ENCODE measurements around the gene ZC2HC1C. TPM values are rescaled to one million over a fixed set of nuclear protein-coding genes. Genes with fewer than 3 reads are reported as not detected.

The ZC2HC1C gene
- total RNA-seq, 1 experiment from 2014 or later, result 13.8 TPM

- TF ChIP-seq CTCF (conservative IDR thresholded peaks at IDR 0.05) (no peak), EZH2 (IDR thresholded peaks at IDR 0.05; ENCODE audit: low read depth) (no peak)
- ChIA-PET POLR2A (ENCODE audit: unreplicated experiment) (interaction anchor here (0.6 kb wide), 1 partner anchor 279 kb away, joined by 21 read pairs; no protein-coding TSS in a partner anchor), CTCF (no interaction called here)
- H2AFZ ChIP-seq, result no peak overlapping the region
- H3K4me1 ChIP-seq (replicated peaks; ENCODE audit: insufficient read depth), result peaks cover 44% of the 10 kb centered on the region
- no peak overlapping the region for H3K4me3 ChIP-seq
- DNase-seq, result no peak
- no peak overlapping the region for H3K4me2 ChIP-seq
- peaks cover 48% of the 10 kb centered on the region for H3K36me3 ChIP-seq (ENCODE audit: low read depth)
- H3K9me2 ChIP-seq (ENCODE audit: insufficient read depth), result no peaks in the 10 kb centered on the region
- intact Hi-C loops (cut with micrococcal nuclease; ENCODE audit: unreplicated experiment), result loop anchor here (10.0 kb wide), 1 partner anchor 1263 kb away; no protein-coding TSS in a partner anchor
- H3F3A ChIP-seq (ENCODE audit: insufficient read depth, low read depth), result peaks cover 58% of the 10 kb centered on the region
- peaks cover 19% of the 10 kb centered on the region; the same call in 1 of the 2 replicates for H4K20me1 ChIP-seq (ENCODE audit: insufficient read depth)
- no TSS peak for BruUV-seq (replicated peaks)
- no peaks in the 10 kb centered on the region for H3K27me3 ChIP-seq (ENCODE audit: insufficient read depth, low read depth)
- peak overlapping the region; percentile 32 for H3K27ac ChIP-seq
- H3K79me2 ChIP-seq (ENCODE audit: low read depth), result peaks cover 23% of the 10 kb centered on the region
- no peaks in the 10 kb centered on the region; the same call in 1 of the 2 replicates for H3K9me3 ChIP-seq (ENCODE audit: insufficient read depth, low read depth)
Measured at GRCh38 chr14:75121552-75121951, 52.1 kb downstream of the ZC2HC1C start.

- TF ChIP-seq EZH2 (IDR thresholded peaks at IDR 0.05; ENCODE audit: low read depth), result no peak
- TF ChIP-seq CTCF (conservative IDR thresholded peaks at IDR 0.05), result no peak
- peak overlapping the region; percentile 87 for H3K4me2 ChIP-seq
- intact Hi-C loops (cut with micrococcal nuclease; ENCODE audit: unreplicated experiment), result loop anchor here (1.0 to 10.0 kb wide), 2 partner anchors 263 to 1261 kb away; no protein-coding TSS in a partner anchor
- H2AFZ ChIP-seq, result no peak overlapping the region
- BruUV-seq (replicated peaks), result no TSS peak
- peak overlapping the region; percentile 44 for H3K27ac ChIP-seq
- POLR2A ChIA-PET (ENCODE audit: unreplicated experiment), result interaction anchor here (0.5 to 0.6 kb wide), 4 partner anchors 135 to 856 kb away, joined by 4 to 11 read pairs (median 5); partner anchors contain the start of gene BATF
- H3K36me3 ChIP-seq (ENCODE audit: low read depth), result peaks cover 23% of the 10 kb centered on the region
- peaks cover 76% of the 10 kb centered on the region for H3F3A ChIP-seq (ENCODE audit: insufficient read depth, low read depth)
- no peaks in the 10 kb centered on the region for H3K9me2 ChIP-seq (ENCODE audit: insufficient read depth)
- CTCF ChIA-PET, result interaction anchor here (0.6 to 1.0 kb wide), 3 partner anchors 22 to 365 kb away, joined by 3 to 8 read pairs (median 5); no protein-coding TSS in a partner anchor
- peaks cover 23% of the 10 kb centered on the region for H4K20me1 ChIP-seq (ENCODE audit: insufficient read depth)
- peaks cover 39% of the 10 kb centered on the region for H3K79me2 ChIP-seq (ENCODE audit: low read depth)
- peaks cover 57% of the 10 kb centered on the region for H3K4me1 ChIP-seq (replicated peaks; ENCODE audit: insufficient read depth)
- no peaks in the 10 kb centered on the region; the same call in 1 of the 2 replicates for H3K9me3 ChIP-seq (ENCODE audit: insufficient read depth, low read depth)
- peak overlapping the region; percentile 7; the same call in 1 of the 2 replicates for H3K4me3 ChIP-seq
- no peaks in the 10 kb centered on the region for H3K27me3 ChIP-seq (ENCODE audit: insufficient read depth, low read depth)
- DNase-seq, result peak; percentile 71 to 93
Measured at GRCh38 chr14:75123991-75124390, 54.5 kb downstream of the ZC2HC1C start.

- ChIA-PET CTCF (interaction anchor here (0.5 to 1.3 kb wide), 5 partner anchors 56 to 265 kb away, joined by 3 to 5 read pairs (median 4); no protein-coding TSS in a partner anchor), POLR2A (ENCODE audit: unreplicated experiment) (interaction anchor here (0.6 kb wide), 2 partner anchors 142 to 191 kb away, joined by 5 read pairs; no protein-coding TSS in a partner anchor)
- Histone ChIP-seq H3K9me3 (ENCODE audit: insufficient read depth, low read depth) (no peaks in the 10 kb centered on the region; the same call in 1 of the 2 replicates), H2AFZ (no peak overlapping the region), H3K4me1 (replicated peaks; ENCODE audit: insufficient read depth) (peaks cover 56% of the 10 kb centered on the region), H3K4me2 (peak overlapping the region; percentile 87), H3K27ac (peak overlapping the region; percentile 85), H3K9me2 (ENCODE audit: insufficient read depth) (no peaks in the 10 kb centered on the region), H3K79me2 (ENCODE audit: low read depth) (peaks cover 55% of the 10 kb centered on the region), H3K36me3 (ENCODE audit: low read depth) (peaks cover 8% of the 10 kb centered on the region), H3F3A (ENCODE audit: insufficient read depth, low read depth) (peaks cover 83% of the 10 kb centered on the region), H3K27me3 (ENCODE audit: insufficient read depth, low read depth) (no peaks in the 10 kb centered on the region), H4K20me1 (ENCODE audit: insufficient read depth) (peaks cover 18% of the 10 kb centered on the region), H3K4me3 (peak overlapping the region; percentile 64)
- intact Hi-C loops (cut with micrococcal nuclease; ENCODE audit: unreplicated experiment), result loop anchor here (2.0 to 10.0 kb wide), 4 partner anchors 452 to 1259 kb away; partner anchors contain the start of genes ERG28, FLVCR2, IFT43 and TTLL5
- peak in 1 of 2 experiments; percentile 65 for DNase-seq
- no TSS peak for BruUV-seq (replicated peaks)
- TF ChIP-seq EZH2 (IDR thresholded peaks at IDR 0.05; ENCODE audit: low read depth) (no peak), CTCF (conservative IDR thresholded peaks at IDR 0.05) (no peak)
Measured at GRCh38 chr14:75125617-75126016, 56.2 kb downstream of the ZC2HC1C start.

All from PC-9 (cell line).